GM18870 (cell line): ENCODE data around the gene BLCAP.

Experiments
- ATAC-seq: cut with Tn5 transposase; IDR thresholded peaks from one replicate; pipeline ENCODE4 v1.9.1; 2021; ENCODE audit warnings: moderate library complexity; ENCODE audit not compliant: unreplicated experiment

Gene BLCAP

GRCh38 chr20:37530696-37531095, 3.0 kb upstream of the BLCAP start:
- no peak for ATAC-seq

DNA sequence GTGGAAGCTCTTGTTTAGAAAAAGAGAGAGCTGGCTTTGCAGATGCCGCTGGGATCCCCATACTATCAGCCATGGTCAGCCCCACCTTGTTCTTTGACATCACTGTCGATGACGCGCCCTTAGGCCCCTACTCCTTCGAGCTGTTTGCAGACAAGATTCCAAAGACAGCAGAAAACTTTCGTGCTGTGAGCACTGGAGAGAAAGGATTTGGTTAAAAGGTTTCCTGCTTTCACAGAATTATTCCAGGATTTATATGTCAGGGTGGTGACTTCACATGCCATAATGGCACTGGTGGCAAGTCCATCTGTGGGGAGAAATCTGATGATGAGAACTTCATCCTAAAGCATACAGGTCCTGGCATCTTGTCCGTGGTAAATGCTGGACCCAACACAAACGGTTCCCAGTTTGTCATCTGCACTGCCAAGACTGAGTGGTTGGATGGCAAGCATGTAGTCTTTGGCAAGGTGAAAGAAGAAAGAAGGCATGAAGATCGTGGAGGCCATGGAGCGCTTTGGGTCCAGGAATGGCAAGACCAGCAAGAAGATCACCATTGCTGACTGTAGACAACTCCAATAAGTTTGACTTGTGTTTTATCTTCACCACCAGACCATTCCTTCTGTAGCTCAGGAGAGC, 2.4 kb upstream of the BLCAP start:
- ATAC-seq, result no peak

- ATAC-seq, result no peak
These were observed 1.7 kb upstream of the BLCAP start for GRCh38 chr20:37529214-37529967.

DNA sequence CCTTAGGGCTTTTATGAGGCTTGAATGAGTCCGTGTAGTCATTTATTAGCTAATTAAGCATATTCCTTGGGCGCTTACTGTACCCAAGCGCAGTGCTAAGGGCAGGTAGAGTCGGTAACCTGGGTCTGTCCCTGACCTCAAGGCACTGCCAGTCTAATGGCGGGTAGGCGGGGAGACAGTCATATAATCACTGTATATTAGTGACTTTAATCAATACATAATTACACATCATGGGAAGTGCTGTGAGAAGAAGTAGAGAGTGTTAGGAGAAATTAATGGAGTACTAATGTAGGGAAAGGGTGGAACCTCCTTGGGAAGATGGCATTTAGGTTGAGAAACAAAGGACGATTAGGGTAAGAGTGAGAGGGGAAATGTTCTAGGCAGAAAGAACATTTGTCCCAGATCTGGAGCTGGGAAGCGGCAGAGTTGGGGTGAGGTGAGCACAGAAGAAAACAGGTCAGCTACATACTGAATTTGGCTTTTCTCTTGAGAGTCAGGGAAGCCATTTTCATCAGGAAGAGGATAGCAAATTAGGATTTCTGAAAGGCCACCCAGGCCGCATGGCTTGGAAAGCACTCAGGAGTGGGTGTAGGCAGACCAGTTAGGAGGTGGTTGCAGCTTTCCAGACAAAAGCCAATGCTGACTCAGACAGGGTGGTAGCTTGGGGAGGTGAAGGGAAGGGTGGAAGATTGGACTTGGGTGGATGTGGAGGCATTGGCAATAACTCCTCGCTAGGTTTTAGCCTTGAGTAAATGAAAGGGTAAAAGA, 954 bp upstream of the BLCAP start:
- ATAC-seq, result no peak

- ATAC-seq, result no peak
These were observed 638 bp downstream of the BLCAP start for GRCh38 chr20:37526839-37527637.

DNA sequence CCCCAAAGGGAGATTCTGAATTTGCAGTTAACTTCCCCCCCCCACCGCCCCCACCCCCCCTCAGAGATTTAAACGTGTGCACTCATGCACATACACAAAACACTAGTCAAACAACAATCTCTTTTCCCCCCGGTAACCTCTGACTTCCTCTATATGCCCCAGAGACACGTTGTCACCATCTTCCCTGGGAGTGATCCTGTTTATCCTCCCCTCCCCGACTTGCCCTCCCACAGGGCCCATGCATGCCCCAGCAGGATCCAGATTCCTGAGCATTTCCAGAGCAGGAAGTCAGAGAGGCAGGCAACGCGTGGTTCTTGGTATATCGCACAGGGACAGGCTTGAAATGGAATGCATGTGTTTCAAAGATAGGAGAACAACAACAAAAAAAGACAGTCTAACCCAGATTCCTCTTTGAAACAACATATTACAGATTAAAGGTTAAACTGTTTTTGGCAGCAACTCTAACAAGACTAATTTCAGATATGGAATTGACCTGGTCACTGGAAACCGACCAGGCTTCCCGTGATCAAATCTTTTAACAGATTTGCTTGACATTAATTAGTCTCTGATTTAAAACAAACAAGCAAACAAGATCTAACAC, 1.3 kb downstream of the BLCAP start:
- no peak for ATAC-seq

- ATAC-seq, result no peak
These were observed 1.9 kb downstream of the BLCAP start for GRCh38 chr20:37525810-37526209.

DNA sequence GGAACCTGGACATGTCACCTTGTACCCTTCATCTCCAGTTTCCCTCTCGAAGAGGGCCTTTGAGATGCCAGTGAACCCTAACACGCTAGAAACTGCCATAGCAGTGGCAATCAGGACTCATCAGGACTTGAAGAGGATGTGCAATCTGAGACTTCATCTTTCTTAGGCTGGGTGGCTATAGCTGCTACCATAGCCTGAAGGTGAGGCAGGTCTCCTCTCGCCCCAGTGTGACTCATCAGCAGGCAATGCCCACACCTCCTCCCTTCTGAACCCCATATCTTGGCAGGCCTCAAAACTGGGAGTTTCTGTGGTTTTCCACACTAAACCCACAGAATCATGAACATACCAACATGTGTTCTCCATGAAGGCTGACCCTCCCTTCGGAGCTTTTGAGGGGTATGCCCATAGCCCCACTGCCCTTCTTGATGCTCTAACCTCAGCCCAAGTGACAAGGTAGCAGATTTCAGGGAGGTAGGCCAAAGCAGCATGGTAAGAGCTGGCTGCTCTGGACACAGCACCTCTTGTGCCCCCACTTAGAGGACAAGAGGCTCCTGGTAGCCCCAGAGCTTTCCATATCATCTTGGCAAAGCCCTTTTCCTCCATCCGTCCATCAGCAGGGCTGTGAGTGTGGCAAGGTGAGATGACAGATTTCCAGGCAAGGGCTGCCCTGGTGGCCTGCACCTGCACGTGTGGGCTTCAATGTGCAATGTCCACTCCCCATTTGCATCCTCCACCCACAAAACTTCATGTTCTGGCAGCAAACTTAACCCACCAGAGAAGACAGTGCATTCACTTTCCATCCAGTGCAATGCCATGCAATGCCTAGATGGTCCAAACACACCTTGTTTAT, 2.6 kb downstream of the BLCAP start:
- no peak for ATAC-seq

DNA sequence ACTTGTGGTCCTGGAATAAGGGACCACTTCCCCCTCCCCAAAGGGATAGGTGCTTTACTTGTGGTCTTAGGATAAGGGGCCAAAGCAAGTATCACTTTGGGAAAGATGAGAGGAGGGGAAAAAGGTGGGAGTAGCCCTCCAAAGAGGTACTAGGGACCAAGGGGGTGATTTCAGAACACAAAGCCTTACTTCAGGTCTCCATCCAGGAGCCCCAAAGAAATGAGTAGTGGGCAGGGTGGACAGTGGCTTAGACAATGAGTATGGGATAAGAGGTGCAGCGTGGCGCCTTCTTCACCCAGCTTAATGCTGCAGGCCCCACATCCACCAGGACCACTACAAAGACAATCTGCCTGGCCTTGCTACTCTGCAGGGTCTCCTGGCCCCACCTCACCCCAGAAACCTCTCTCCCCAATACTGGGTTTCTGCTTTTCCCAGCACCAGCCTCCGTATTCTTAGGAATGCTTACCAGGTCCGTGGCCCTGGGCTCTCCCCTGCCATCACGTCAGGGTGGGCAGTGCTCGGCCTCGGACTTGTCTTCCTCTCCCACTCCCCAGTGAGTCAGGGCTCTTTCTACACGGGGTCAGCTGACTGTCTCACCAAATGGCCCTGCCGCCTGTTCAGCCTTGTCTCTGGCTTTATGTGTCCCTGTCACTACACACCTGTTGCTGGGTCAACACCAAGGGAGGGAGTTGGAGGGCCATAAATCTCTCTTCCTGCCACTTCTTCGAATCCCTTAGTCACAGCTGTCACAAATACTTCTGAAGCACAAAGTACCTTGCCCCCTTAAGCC, 3.6 kb downstream of the BLCAP start:
- ATAC-seq, result no peak

- no peak for ATAC-seq
These were observed 4.7 kb downstream of the BLCAP start for GRCh38 chr20:37523012-37523391.

GRCh38 chr20:37522260-37523011, 5.2 kb downstream of the BLCAP start:
- ATAC-seq, result no peak

GRCh38 chr20:37521061-37521771, 6.5 kb downstream of the BLCAP start, which contains the start of gene NNAT:
Gene NNAT (plus strand): TSS chr20:37521250. CDS start chr20:37521332, 82 bp downstream.
- ATAC-seq, result no peak

DNA sequence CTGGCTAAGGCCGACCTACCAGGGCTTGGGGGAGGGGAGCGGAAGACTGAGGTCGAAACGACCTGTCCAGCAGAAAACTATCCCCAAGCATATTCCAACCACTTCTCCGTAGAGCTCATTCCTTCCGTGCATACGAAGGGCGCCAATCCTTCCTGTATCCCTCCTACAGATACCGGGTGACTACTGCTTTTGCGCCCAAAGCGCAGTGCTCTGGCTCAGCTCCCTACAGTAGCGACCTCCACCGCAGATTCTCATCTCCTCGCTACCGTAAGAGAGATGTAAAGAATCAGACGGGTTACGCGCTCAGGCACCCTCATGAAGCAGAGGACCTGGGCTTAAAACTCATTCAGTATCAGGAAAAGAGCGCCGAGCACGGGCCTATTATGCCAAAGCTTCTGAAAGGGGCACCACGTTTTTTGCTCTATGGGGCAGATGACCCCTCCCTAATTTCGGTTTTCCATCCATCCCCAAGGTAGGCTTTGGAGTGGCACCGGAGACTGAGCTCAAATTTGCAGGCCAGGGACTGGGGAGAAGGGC, 7.2 kb downstream of the BLCAP start:
- no peak for ATAC-seq

GRCh38 chr20:37519508-37520418, 7.9 kb downstream of the BLCAP start:
- ATAC-seq, result no peak

DNA sequence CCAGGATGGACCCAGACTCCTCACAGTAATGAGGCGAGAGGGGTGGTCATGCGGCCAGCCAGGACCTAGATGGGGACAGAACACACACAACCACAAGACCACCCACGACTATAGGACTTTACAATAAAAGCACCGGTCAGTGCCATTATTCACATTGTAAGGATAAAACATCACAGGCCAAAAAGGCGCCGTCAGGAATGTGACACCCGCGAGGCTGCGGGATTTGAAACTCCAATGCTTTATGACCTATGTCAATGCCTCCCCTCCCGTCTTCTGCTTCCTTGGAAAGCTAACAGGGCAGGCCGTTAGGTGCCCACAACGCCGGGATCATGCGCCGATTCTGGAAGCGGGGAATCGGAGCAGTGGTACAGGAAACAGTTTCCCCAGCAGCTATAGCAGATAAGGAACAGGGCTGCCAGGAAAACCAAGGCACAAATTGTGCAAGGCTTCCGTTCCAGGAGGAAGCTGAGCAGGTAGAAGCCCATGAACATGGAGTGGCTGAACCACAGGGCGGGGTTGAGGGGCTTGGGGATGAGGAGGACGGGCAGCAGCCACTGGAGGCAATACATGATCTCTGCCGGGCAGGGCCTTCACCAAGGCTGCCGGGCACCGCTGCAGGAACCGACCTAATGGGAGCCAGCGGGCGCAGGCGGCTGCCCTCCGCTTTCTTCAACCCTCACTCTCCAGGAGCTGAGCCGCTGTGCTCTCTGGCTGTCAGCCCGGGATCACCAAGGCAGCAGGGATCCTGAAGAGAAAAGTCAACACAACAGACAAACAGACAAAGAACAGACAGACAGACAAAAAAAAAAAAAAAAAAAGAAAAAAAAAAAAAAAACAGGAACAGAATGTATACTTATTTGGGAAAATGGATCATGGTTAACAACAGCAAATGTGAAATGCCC, 8.8 kb downstream of the BLCAP start:
- no peak for ATAC-seq
